HCT116 (cell line): ENCODE data around the gene LINGO3. TPM values are rescaled to one million over a fixed set of nuclear protein-coding genes. Genes with fewer than 3 reads are reported as not detected.

Source experiments
- ATAC-seq: fragments of 200-7000 bp; cut with Tn5 transposase; 2 replicates; pipeline ENCODE4 v1.9.1; 2020; ENCODE audit warnings: mild to moderate bottlenecking, moderate library complexity
- BruUV-seq: library from RNA; stranded (reverse); fragments of 400-500 nt; replicated peaks from 2 replicates; lab custom pipeline; 2021; lab: Mats Ljungman, UMichigan
- CTCF ChIA-PET: fragments of 300-600 bp; sonication (Branson Sonifier 250); formaldehyde crosslinking; loops from one replicate; lab custom pipeline; 2021; ENCODE audit warnings: antibody characterized with exemption; lab: Charles Lee
- POLR2A ChIA-PET: fragments of 300-600, 350-600 bp; sonication (Branson Sonifier 250); formaldehyde crosslinking; loops from one replicate; lab custom pipeline; 2021; ENCODE audit warnings: antibody characterized with exemption; lab: Charles Lee
- RAD21 ChIA-PET, 2 experiments: fragments of 300-600 bp; sonication (Branson Sonifier 250); formaldehyde crosslinking; loops; one replicate each; lab custom pipeline; 2023; ENCODE audit warnings: low total read pairs in 2 of 2; ENCODE audit not compliant: uncharacterized antibody in 2 of 2, unreplicated experiment in 2 of 2, low non-redundant PET in 1 of 2; lab: Charles Lee
- DNase-seq: peaks from one replicate; pipeline ENCODE4 v3.0.0-alpha.2; 2010; ENCODE audit warnings: low read depth, low spot score
- H2AFZ ChIP-seq: fragments of 200-600 bp; shearing (Covaris generic), sonication (generic); 2 replicates; pipeline ENCODE4 v1.6.1; 2017; ENCODE audit warnings: low read depth, mixed run types, mixed read lengths, antibody characterized with exemption, low read length; ENCODE audit not compliant: poor library complexity, severe bottlenecking
- H3K27ac ChIP-seq: 2 replicates; pipeline ENCODE4 v1.5.1; 2012; ENCODE audit warnings: low read depth, low read length
- H3K27me3 ChIP-seq: fragments of 200-600 bp; sonication (generic); 2 replicates; pipeline ENCODE4 v1.6.1; 2016; ENCODE audit warnings: mixed run types, low read length, mixed read lengths; ENCODE audit not compliant: insufficient read depth
- H3K36me3 ChIP-seq, 2 experiments: fragments of 200-500 bp in 1 of 2; fragments of 200-600 bp in 1 of 2; sonication (Bioruptor generic) in 1 of 2; sonication (generic) in 1 of 2; 2 replicates each; pipeline versions ENCODE4 v1.5.1 to v1.6.1; 2014 to 2016; ENCODE audit warnings: low read length in 2 of 2, inconsistent platforms in 1 of 2, mixed read lengths in 1 of 2, mixed run types in 1 of 2; ENCODE audit not compliant: insufficient read depth in 2 of 2, control insufficient read depth in 1 of 2
- H3K4me1 ChIP-seq, 2 experiments: fragments of 200-600 bp in 1 of 2; sonication (generic) in 1 of 2; 2 replicates each; pipeline versions ENCODE4 v1.5.1 to v1.6.1; 2012 to 2017; ENCODE audit warnings: low read length in 2 of 2, inconsistent platforms in 1 of 2, mild to moderate bottlenecking in 1 of 2, mixed read lengths in 1 of 2, mixed run types in 1 of 2, moderate library complexity in 1 of 2; ENCODE audit not compliant: insufficient read depth in 2 of 2, control insufficient read depth in 1 of 2
- H3K4me2 ChIP-seq: fragments of 200-600 bp; sonication (generic); 2 replicates; pipeline ENCODE4 v1.6.1; 2017; ENCODE audit warnings: mixed run types, low read length, mixed read lengths
- H3K4me3 ChIP-seq, 2 experiments: fragments of 200-600 bp in 1 of 2; sonication (generic) in 1 of 2; replicated peaks in 1 of 2; 2 replicates each; pipeline ENCODE4 v1.5.1; 2011 to 2016; ENCODE audit warnings: low read length in 2 of 2, control low read depth in 1 of 2, low read depth in 1 of 2, mild to moderate bottlenecking in 1 of 2, mixed read lengths in 1 of 2, mixed run types in 1 of 2
- H3K79me2 ChIP-seq: fragments of 200-600 bp; sonication (generic); 2 replicates; pipeline ENCODE4 v1.6.1; 2017; ENCODE audit warnings: mild to moderate bottlenecking, mixed run types, low read length, moderate library complexity, mixed read lengths; ENCODE audit not compliant: insufficient read depth
- H3K9ac ChIP-seq: fragments of 200-600 bp; sonication (generic); 2 replicates; pipeline ENCODE4 v1.6.1; 2016; ENCODE audit warnings: low read length, mixed read lengths
- H3K9me2 ChIP-seq: fragments of 200-600 bp; sonication (generic), shearing (Covaris generic); 2 replicates; pipeline ENCODE4 v1.6.1; 2017; ENCODE audit warnings: mixed run types, mild to moderate bottlenecking, moderate library complexity; ENCODE audit not compliant: insufficient read depth
- H3K9me3 ChIP-seq, 2 experiments: fragments of 200-500 bp in 1 of 2; fragments of 200-600 bp in 1 of 2; sonication (Bioruptor generic) in 1 of 2; sonication (generic) in 1 of 2; 2 replicates each; pipeline ENCODE4 v1.6.1; 2014 to 2017; ENCODE audit warnings: low read length in 2 of 2, mixed read lengths in 2 of 2, inconsistent platforms in 1 of 2, low read depth in 1 of 2, mild to moderate bottlenecking in 1 of 2, mixed run types in 1 of 2, moderate library complexity in 1 of 2; ENCODE audit not compliant: control insufficient read depth in 1 of 2, insufficient read depth in 1 of 2
- H4K20me1 ChIP-seq: fragments of 200-600 bp; sonication (generic), shearing (Covaris generic); 2 replicates; pipeline ENCODE4 v1.6.1; 2017; ENCODE audit warnings: mixed run types, mild to moderate bottlenecking, moderate library complexity; ENCODE audit not compliant: insufficient read depth
- ATF3 ChIP-seq: IDR thresholded peaks from 2 replicates; pipeline ENCODE4 v1.6.1; 2012
- CBX3 ChIP-seq: IDR thresholded peaks from 2 replicates; pipeline ENCODE4 v1.6.1; 2012; ENCODE audit warnings: low read depth
- ELF1 ChIP-seq: IDR thresholded peaks from 2 replicates; pipeline ENCODE4 v1.6.1; 2012; ENCODE audit warnings: low read depth, borderline replicate concordance
- FOSL1 ChIP-seq: IDR thresholded peaks from 2 replicates; pipeline ENCODE4 v1.6.1; 2012; ENCODE audit warnings: low read depth
- MAX ChIP-seq: IDR thresholded peaks from 2 replicates; pipeline ENCODE4 v1.6.1; 2012
- POLR2A ChIP-seq: IDR thresholded peaks from 2 replicates; pipeline ENCODE4 v1.7.0; 2011; ENCODE audit warnings: borderline replicate concordance; ENCODE audit not compliant: insufficient read depth, insufficient read length; ENCODE audit errors: extremely low read depth
- POLR2AphosphoS5 ChIP-seq: IDR thresholded peaks from 2 replicates; pipeline ENCODE4 v1.6.1; 2011; ENCODE audit warnings: mild to moderate bottlenecking, low read depth, low read length, moderate library complexity
- RAD21 ChIP-seq: IDR thresholded peaks from 2 replicates; pipeline ENCODE4 v1.6.1; 2012; ENCODE audit warnings: low read depth, mild to moderate bottlenecking
- SP1 ChIP-seq: IDR thresholded peaks from 2 replicates; pipeline ENCODE4 v1.6.1; 2012; ENCODE audit warnings: low read depth
- YY1 ChIP-seq: IDR thresholded peaks from 2 replicates; pipeline ENCODE4 v1.6.1; 2011; ENCODE audit warnings: low read length, low read depth, moderate library complexity, mild to moderate bottlenecking; ENCODE audit not compliant: insufficient replicate concordance; ENCODE audit errors: extremely low read depth
- ZBTB33 ChIP-seq: IDR thresholded peaks from 2 replicates; pipeline ENCODE4 v1.6.1; 2011; ENCODE audit warnings: mild to moderate bottlenecking, low read length, moderate library complexity; ENCODE audit not compliant: insufficient replicate concordance; ENCODE audit errors: extremely low read depth
- intact Hi-C: fragments of 100-400 bp; cut with micrococcal nuclease; formaldehyde crosslinking; loops from 2 replicates; pipeline ENCODE4 v1.10.0; 2022
- total RNA-seq: library from RNA; stranded (reverse); gene quantifications from one replicate; pipeline ENCODE4 v1.2.1, GENCODE V29; 2021; ENCODE audit not compliant: unreplicated experiment

Gene LINGO3
- total RNA-seq, 1 experiment from 2014 or later, result not detected

- CTCF ChIA-PET, result interaction anchor here (0.5 to 0.6 kb wide), 2 partner anchors 309 to 383 kb away, joined by 3 read pairs; no protein-coding TSS in a partner anchor
- H3K4me1 ChIP-seq, result peaks cover 19 to 28% of the 10 kb centered on the region in 2 experiments
- peaks cover 67% of the 10 kb centered on the region for H3K79me2 ChIP-seq
- DNase-seq (no peak), ATAC-seq (no peak)
- H3K9me2 ChIP-seq, result no peaks in the 10 kb centered on the region
- intact Hi-C loops, result loop anchor here (5.0 kb wide), 1 partner anchor 65 kb away; no protein-coding TSS in a partner anchor
- POLR2A ChIA-PET, result interaction anchor here (1.3 kb wide), 1 partner anchor 59 kb away, joined by 4 read pairs; no protein-coding TSS in a partner anchor
- no peak for TF ChIP-seq FOSL1
- TF ChIP-seq MAX, result no peak
- no peak for TF ChIP-seq YY1
- no peak for TF ChIP-seq ATF3
- TF ChIP-seq CBX3, result no peak
- TF ChIP-seq POLR2A, result no peak
- no peak for TF ChIP-seq ZBTB33
- no peak for TF ChIP-seq RAD21
- TF ChIP-seq SP1, result no peak
- no peak for TF ChIP-seq POLR2AphosphoS5
- no peak for TF ChIP-seq ELF1
- peak overlapping the region; percentile 96 for H3K4me3 ChIP-seq
- no peak overlapping the region for H2AFZ ChIP-seq
- H3K9me3 ChIP-seq, result no peaks in the 10 kb centered on the region
- H3K36me3 ChIP-seq, result peaks cover 5 to 6% of the 10 kb centered on the region in 2 experiments; a peak in 2 of 4 replicates
- BruUV-seq, result no TSS peak
- H3K27me3 ChIP-seq, result no peaks in the 10 kb centered on the region
- RAD21 ChIA-PET, result no interaction called here
- H3K27ac ChIP-seq, result peak overlapping the region; percentile 98
- H3K9ac ChIP-seq, result peak overlapping the region; percentile 96; the same call in 1 of the 2 replicates
- peak overlapping the region; percentile 87 for H3K4me2 ChIP-seq
- H4K20me1 ChIP-seq, result no peaks in the 10 kb centered on the region
These were observed 18.9 kb upstream of the LINGO3 start for GRCh38 chr19:2326699-2327360.
